Measurements from ENCODE around the gene PRKCE.

DNA sequence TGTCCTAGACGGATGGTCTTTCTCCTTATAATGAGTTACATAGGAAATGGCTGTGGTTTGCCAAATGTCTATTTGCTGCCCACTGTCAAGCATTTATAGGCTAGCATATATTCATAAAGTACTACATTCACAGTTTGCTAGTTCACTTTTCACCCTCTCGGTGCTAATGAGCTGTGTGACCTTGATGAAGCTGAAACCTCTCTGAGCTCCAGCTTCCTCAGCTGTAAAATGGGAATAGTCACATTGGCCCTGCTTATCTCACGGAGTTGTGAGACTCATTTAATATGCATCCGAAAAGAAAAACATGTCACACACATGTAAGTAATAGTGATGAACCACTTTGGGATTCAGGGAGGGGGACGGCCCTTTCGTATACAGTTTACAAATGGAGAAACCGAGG lies 17.0 kb downstream of the PRKCE start:
- TF ChIP-seq, protein P1, sequence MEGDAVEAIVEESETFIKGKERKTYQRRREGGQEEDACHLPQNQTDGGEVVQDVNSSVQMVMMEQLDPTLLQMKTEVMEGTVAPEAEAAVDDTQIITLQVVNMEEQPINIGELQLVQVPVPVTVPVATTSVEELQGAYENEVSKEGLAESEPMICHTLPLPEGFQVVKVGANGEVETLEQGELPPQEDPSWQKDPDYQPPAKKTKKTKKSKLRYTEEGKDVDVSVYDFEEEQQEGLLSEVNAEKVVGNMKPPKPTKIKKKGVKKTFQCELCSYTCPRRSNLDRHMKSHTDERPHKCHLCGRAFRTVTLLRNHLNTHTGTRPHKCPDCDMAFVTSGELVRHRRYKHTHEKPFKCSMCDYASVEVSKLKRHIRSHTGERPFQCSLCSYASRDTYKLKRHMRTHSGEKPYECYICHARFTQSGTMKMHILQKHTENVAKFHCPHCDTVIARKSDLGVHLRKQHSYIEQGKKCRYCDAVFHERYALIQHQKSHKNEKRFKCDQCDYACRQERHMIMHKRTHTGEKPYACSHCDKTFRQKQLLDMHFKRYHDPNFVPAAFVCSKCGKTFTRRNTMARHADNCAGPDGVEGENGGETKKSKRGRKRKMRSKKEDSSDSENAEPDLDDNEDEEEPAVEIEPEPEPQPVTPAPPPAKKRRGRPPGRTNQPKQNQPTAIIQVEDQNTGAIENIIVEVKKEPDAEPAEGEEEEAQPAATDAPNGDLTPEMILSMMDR (IDR thresholded peaks at IDR 0.05; ENCODE audit: poor library complexity) = no peak
- TF ChIP-seq EZH2phosphoT487 (IDR thresholded peaks at IDR 0.05; ENCODE audit: low read depth, severe bottlenecking, unreplicated experiment) = no peak
- TF ChIP-seq EZH2 (IDR thresholded peaks at IDR 0.05; ENCODE audit: borderline replicate concordance) = no peak
